Psoas muscle (tissue), 8 donors: Measurements from ENCODE around the gene PHLDA3. TPM values are rescaled to one million over a fixed set of nuclear protein-coding genes. Genes with fewer than 3 reads are reported as not detected.
A peak's percentile ranks its signal among the peaks of the same experiment; 100 is the strongest.
"Not testable (repeated sequence)": the region's sequence is repeated elsewhere in the genome, so short reads cannot be mapped to it uniquely, and the experiment has no call there.

Experiments used
- ATAC-seq, 4 donors: fragments of 200-7000 bp; cut with Tn5 transposase; one replicate each; pipeline ENCODE4 v1.9.1; 2020; ENCODE audit warnings: moderate library complexity in 3 of 4, mild to moderate bottlenecking in 2 of 4
- DNase-seq, 2 donors: peaks; one replicate each; pipeline ENCODE4 v3.0.0-alpha.2; 2020
- H3K27ac ChIP-seq: fragments of 200-600 bp; one replicate; pipeline ENCODE4 v1.8.0; 2022
- H3K27me3 ChIP-seq, 3 donors: fragments of 200-600 bp in 1 of 3; one replicate each; pipeline versions ENCODE4 v1.6.1 to v1.8.0; 2013 to 2022; ENCODE audit warnings: low read length in 2 of 3, mild to moderate bottlenecking in 2 of 3, moderate library complexity in 1 of 3; ENCODE audit not compliant: insufficient read depth in 3 of 3
- H3K36me3 ChIP-seq, 2 donors: fragments of 200-600 bp in 1 of 2; one replicate each; pipeline versions ENCODE4 v1.6.1 to v1.8.0; 2013 to 2022; ENCODE audit warnings: low read depth in 1 of 2, mild to moderate bottlenecking in 1 of 2, moderate library complexity in 1 of 2; ENCODE audit not compliant: insufficient read depth in 1 of 2
- H3K4me1 ChIP-seq: fragments of 200-600 bp; one replicate; pipeline ENCODE4 v1.8.0; 2022
- H3K4me3 ChIP-seq: fragments of 200-600 bp; one replicate; pipeline ENCODE4 v1.8.0; 2022; ENCODE audit warnings: mild to moderate bottlenecking
- H3K9me3 ChIP-seq: fragments of 200-600 bp; one replicate; pipeline ENCODE4 v1.8.0; 2022
- CTCF ChIP-seq: fragments of 200-600 bp; IDR thresholded peaks from one replicate; pipeline ENCODE4 v1.8.0; 2022; ENCODE audit warnings: antibody characterized with exemption
- WGBS, 3 donors: extraction: QIAGEN DNeasy Blood & Tissue Kit; methylation state at CpG; one replicate each; pipeline versions ENCODE4 v1.1.6 to v1.1.7; 2013; 5-methylcytosine and 5-hydroxymethylcytosine counted together
- intact Hi-C, 2 donors: fragments of 100-400 bp; cut with DNase I; formaldehyde crosslinking; loops; one replicate each; pipeline versions ENCODE4 v1.11.0 to v1.14.2; 2022
- polyA plus RNA-seq, 3 donors: library from polyadenylated mRNA; stranded (reverse); fragments of 200-250 nt; gene quantifications; one replicate each; pipeline ENCODE4 v1.2.3, GENCODE V29; 2013
- total RNA-seq, 4 donors: library from RNA; stranded (reverse); fragmentation: NEBNext Ultra II Directional in 2 of 4; extraction: Animal tissue kit (Norgen Biotek cat#: 25700) in 2 of 4; gene quantifications; one replicate each; pipeline versions ENCODE4 v1.2.1 to v1.2.4, GENCODE V29; 2021 to 2023
- donor health status: healthy with polysubstance abuse.
- donor health status: DM: no; HTN: no; CAD: no; lungs with moderate emphysema.
- donor health status: Bipolar disorder and iron deficiency.
- donor health status: healthy.
- donor health status: DM: yes; HTN: yes; CAD: no.
- donor health status: DM: no; HTN: no; CAD: no.
- donor health status: DM: no; HTN: no; CAD: no.
- donor health status: DM: yes; HTN: yes; CAD: no.

PHLDA3 gene
- total and polyA plus RNA-seq, 7 donors: 41.8 to 116 (median 62.4) TPM

GRCh38 chr1:201496296-201496690, 27.3 kb upstream of the PHLDA3 start:
- Histone ChIP-seq H3K4me1 (peaks cover 24% of the 10 kb centered on the region), H3K4me3 (no peak overlapping the region), H3K36me3 (peaks cover 0 to 14% of the 10 kb centered on the region in 2 donors), H3K27me3 (no peaks in the 10 kb centered on the region), H3K9me3 (no peaks in the 10 kb centered on the region), H3K27ac (peak overlapping the region; percentile 58)
- intact Hi-C loops: no loop called here
- DNase-seq (no peak), ATAC-seq (no peak)
- TF ChIP-seq CTCF: no peak
- WGBS, 3 donors: 50 to 69% (median 55%) methylated on average over 8 of the region's 8 CpGs

DNA sequence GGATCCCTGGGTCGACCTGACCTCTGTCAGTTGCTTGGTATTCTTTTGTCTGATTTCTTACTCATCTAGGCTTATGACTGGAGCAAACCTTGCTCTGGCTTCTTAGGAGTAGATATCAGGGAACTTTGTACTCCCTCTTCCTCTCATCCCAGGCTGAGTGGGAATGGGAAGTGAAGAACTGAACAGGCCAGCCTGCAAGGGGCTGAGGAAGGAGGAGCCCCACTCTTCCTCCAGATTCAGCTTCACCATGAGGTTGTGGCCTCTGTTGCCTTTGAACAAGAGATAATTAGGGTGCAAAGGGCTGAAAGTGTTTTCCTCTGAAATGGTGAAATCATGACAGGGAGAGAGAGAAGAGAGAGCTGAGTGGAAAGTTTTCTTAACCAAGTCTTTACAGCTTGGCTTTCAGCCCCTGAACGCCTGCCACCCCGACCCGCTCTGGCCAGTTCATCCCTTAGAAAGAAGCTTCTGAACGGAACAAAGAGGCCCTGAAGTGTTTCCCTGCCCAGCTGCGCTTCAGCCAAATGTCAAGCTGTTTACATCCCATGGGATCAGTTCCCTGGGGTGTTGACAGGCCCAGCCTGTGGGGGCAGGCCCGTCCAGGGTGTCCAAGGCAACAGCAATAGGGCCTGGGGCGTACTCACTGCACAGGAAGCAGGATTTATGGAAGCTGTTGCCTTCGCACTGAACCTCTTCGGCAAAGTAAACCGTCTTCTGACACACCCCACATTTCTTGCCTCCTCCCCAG, 26.7 kb upstream of the PHLDA3 start:
- H3K4me3 ChIP-seq: no peak overlapping the region
- peak; percentile 74 to 84 for DNase-seq
- peak overlapping the region; percentile 58 for H3K27ac ChIP-seq
- TF ChIP-seq CTCF: no peak
- H3K4me1 ChIP-seq: peaks cover 26% of the 10 kb centered on the region
- WGBS, 3 donors: 30 to 39% (median 33%) methylated on average over 11 of the region's 11 CpGs
- H3K9me3 ChIP-seq: no peaks in the 10 kb centered on the region
- intact Hi-C loops: no loop called here
- H3K36me3 ChIP-seq: peaks cover 0 to 14% of the 10 kb centered on the region in 2 donors
- no peaks in the 10 kb centered on the region for H3K27me3 ChIP-seq
- ATAC-seq: peak; percentile 36 to 70 (median 57)

DNA sequence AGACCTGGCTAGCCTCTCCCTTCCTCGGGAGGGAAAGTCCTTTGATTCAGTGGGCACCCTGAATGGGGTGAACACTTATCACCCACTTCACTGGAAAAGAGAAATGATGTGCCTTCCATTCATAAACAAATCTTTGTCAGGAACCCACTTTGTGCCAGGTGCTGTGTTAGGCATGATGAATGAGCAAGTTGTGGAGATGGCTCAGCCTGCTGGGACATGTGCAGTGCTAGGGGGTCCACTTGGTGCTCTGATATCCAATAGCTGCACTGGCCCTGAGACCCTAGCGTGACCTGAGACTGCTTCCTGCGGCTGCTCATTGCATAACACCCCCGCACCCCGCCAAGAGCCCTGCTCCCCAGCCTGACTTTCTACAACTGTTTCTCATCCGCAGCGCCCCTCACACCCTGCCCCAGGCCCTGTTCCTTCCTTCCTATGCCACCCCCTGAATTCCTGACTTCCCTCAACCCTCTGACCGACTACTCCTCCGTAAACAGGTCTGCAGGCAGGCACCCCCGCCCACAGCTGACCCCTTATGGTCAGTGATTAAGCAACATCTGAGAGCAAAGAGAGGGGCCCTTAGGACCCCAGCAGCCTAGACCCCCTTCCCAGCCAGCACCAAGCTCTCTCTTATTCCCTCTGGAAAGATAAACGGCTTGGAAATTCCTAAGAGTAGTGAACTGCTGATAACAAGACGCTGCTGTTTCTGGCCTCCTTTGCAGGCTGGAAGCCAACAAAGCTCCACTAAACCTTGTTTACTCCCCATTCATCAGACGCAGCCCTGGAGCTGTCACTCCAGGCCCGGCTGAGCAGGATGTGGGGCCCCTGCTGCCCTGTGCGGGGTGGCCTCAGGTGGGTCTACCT, 25.0 kb upstream of the PHLDA3 start:
- H3K4me3 ChIP-seq: no peak overlapping the region
- no peaks in the 10 kb centered on the region for H3K27me3 ChIP-seq
- DNase-seq (no peak), ATAC-seq (no peak)
- no peak overlapping the region for H3K27ac ChIP-seq
- 60 to 69% (median 67%) methylated on average over 15 of the region's 15 CpGs for WGBS, 3 donors
- intact Hi-C loops: no loop called here
- H3K4me1 ChIP-seq: peaks cover 40% of the 10 kb centered on the region
- H3K36me3 ChIP-seq: peaks cover 0 to 14% of the 10 kb centered on the region in 2 donors
- H3K9me3 ChIP-seq: no peaks in the 10 kb centered on the region
- no peak for TF ChIP-seq CTCF

DNA sequence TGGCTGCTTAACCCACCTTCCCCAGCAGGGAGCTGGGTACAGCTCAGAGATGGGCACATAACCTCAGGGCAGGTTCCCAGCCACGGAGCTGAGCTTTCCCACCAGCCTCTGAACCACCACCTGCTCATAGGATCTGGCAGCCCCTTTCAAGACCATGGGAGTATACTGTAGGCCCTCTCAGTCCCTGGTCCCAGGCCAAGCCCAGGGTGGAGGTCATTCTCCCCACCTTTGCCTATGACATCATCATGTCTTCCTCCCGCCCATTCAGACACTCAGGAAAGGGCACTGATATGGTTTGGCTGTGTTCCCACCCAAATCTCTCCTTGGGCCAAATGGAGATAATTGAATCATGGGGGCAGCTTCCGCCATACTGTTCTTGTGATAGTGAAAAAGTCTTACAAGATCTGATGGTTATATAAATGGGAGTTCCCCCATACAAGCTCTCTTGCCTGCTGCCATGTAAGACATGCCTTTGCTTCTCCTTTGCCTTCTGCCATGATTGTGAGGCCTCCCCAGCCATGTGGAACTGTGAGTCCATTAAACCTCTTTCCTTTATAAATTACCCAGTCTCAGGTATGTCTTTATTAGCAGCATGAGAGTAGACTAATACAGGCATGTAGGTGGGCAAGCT, 24.2 kb upstream of the PHLDA3 start:
- intact Hi-C loops, H3K4me3 ChIP-seq, H3K27me3 ChIP-seq, H3K9me3 ChIP-seq, DNase-seq, H3K27ac ChIP-seq, ATAC-seq: not testable (repeated sequence)
- WGBS, 3 donors: 94 to 99% (median 98%) methylated on average over 3 of the region's 3 CpGs
- Histone ChIP-seq H3K36me3 (peaks cover 0 to 14% of the 10 kb centered on the region in 2 donors), H3K4me1 (peaks cover 46% of the 10 kb centered on the region)
